ENCODE measurements around the gene CCNDBP1.

DNA sequence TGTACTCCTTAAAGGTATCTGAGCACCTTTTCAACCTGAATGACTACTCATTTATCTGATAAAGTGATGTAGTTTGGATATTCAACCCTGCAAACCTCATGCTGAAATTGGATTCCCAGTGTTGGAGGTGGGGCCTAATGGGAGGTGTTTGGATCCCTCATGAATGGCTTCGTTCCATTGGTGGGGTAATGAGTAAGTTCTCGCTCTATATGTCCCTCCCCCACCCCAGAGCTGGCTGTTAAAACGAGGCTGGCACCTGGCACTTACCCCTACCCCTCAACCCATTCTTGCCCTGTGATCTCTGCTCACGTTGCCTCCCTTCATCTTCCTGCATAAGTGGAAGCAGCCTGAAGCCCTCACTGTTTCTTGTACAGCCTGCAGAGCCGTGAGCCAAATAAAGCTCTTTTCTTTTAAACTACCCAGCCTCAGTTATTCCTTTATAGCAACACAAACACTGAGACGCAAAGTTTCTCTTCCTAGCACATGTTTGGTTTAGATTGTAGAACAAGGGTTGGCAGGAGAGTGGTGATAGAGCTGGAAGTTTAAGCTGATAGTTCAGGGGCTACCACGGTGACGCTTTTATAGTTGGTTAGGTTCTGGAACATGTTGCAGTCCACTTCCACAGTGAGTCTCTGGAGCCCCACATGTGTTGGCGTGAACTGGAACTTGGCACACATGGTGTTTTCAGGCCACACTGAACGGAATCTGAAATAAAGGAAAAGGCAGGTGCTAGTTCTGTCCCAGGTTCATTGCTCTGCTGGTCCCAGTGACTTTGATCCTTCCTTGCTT is 11.8 kb downstream of the CCNDBP1 start:
- TF ChIP-seq POLR2A (IDR thresholded peaks at IDR 0.05) (no peak), CTCF (IDR thresholded peaks at IDR 0.05 in 4 of 5, conservative IDR thresholded peaks at IDR 0.05 in 1 of 5) (no peak)

All from gastrocnemius medialis (tissue), 4 donors.